Stimulated activated CD8-positive, alpha-beta memory T cell treated with anti-CD3 and anti-CD28 coated beads, Interleukin-12 subunit alpha, Interleukin-12 subunit beta, amount 100 ng/mL, for 24 hours (primary cell): Measurements from ENCODE around the gene RFTN1.
"Not testable (repeated sequence)": the region's sequence is repeated elsewhere in the genome, so short reads cannot be mapped to it uniquely, and the experiment has no call there.

ENCODE experiments used
- DNase-seq: peaks from one replicate; pipeline ENCODE4 v3.0.0-alpha.2; 2020; ENCODE audit errors: extremely low read depth

RFTN1 gene

DNA sequence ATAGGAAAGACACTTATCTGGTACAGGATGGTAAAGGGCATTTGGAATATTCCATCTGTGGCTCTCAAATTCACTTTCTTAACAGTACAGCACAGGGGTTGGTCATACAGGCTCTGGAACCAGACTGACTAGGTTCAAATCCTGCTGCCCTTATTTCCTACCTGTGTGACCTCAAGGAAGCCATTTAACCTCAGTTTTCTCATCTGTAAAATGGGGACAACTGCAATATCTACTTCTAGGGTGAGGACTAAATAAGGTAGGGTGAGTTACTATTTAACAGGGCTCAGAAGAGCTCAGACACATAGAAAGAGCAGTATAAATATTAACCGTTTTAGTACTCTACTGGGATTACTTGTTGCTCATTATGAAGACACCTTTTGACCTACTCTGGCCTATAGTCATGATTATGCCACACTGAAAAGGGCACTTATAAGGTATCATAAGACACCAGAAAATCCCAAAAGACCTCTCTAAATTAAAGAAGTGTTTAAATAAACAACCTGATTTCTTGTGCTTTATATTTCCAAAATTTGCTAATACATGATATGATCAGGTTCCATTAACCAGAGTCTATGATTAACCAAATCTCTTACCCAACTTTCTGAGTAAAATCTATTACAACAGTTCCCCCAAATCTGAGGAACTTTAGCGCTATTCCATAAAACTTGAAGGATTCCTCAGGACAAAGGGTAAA lies 6.5 kb downstream of the RFTN1 start:
- DNase-seq: no peak

- DNase-seq: no peak
Observed at GRCh38 chr3:16506451-16506850, 7.0 kb downstream of the RFTN1 start.

GRCh38 chr3:16504692-16505091 lies 8.8 kb downstream of the RFTN1 start:
- DNase-seq: no peak

DNA sequence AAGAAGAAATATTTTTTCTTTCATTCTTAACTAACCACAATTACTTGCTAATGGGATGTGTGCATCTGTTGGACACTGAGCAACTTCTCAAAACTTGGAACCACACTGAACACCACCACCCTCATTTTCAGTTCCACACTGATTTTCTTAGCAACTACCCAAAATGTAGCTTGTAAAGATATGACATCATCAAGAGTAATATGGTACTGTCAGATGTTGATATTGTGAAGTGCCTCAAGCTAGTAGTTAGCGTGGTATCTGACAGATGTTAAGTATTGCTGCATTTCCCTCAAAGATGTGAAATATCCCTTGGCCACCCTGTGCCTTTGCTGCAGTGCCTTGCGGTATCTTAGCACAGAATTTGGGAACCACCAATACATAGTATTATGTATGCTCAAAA lies 9.3 kb downstream of the RFTN1 start:
- no peak for DNase-seq

GRCh38 chr3:16503191-16503776 lies 10.2 kb downstream of the RFTN1 start:
- no peak for DNase-seq

DNA sequence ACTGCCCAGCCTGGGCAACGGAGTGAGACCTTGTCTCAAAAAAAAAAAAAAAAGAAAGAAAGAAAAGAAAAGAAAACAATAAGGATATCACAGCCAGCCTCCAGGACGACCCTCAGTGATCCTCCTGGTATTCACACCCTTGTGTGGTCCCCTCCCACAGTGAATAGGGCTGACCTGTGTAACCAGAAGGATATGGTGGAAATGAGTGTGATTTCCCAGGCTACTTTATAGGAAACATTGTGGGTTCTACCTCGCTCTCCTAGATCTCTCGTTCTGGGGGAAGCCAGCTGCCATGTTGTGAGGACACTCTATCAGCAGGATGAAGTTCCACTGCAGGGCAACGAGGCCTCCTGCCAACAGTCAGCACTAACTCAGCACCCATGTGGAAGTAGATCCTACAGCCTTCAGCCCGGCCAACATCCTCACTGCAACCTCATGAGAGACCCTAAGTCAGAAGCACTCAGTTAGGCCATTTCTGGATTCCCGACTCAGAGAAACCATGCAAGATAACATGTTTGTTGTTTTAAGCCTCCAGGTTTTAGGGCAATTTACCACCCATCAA lies 11.1 kb downstream of the RFTN1 start:
- no peak for DNase-seq

DNA sequence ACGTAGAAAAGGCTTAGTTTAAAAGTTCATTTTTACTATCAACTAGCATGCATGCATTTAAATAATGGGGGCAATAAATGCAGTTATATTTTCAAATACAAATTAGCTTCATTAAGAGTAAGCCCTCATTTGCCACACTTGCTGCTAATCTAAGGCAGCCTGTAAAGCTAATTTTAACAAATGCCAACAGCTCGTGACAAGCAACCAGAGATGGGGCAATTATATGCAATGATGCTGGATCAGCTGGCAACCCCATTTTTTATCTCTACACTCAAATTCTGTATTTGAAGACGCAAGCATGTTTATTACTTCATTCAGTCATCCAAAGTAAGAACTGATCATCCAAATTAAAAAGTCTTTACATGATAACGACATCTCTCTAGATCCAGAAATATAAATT lies 12.1 kb downstream of the RFTN1 start:
- DNase-seq: no peak

- DNase-seq: no peak
Observed at GRCh38 chr3:16500911-16501310, 12.6 kb downstream of the RFTN1 start.

GRCh38 chr3:16500093-16500492 lies 13.4 kb downstream of the RFTN1 start:
- DNase-seq: no peak

DNA sequence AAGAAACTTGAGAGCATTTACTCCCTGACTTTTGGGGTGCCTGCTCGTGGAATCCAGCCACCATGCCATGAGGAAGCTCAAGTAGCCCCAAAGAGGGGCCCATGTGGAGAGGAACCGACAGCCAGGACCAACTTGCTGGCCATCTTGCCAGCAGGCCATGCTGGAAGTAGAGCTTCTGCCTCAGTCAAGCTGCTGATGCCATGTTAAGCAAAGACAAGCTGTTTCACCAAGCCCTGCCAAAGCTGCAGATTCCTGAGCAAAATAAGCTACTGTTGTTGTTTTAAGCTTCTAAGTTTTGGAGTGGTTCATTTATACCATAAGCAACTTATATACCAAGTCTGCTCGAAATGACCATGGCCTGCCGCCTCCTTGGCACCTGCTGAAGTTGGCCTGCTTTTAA lies 14.1 kb downstream of the RFTN1 start:
- DNase-seq: no peak

GRCh38 chr3:16498130-16498890 lies 15.2 kb downstream of the RFTN1 start:
- no peak for DNase-seq

DNA sequence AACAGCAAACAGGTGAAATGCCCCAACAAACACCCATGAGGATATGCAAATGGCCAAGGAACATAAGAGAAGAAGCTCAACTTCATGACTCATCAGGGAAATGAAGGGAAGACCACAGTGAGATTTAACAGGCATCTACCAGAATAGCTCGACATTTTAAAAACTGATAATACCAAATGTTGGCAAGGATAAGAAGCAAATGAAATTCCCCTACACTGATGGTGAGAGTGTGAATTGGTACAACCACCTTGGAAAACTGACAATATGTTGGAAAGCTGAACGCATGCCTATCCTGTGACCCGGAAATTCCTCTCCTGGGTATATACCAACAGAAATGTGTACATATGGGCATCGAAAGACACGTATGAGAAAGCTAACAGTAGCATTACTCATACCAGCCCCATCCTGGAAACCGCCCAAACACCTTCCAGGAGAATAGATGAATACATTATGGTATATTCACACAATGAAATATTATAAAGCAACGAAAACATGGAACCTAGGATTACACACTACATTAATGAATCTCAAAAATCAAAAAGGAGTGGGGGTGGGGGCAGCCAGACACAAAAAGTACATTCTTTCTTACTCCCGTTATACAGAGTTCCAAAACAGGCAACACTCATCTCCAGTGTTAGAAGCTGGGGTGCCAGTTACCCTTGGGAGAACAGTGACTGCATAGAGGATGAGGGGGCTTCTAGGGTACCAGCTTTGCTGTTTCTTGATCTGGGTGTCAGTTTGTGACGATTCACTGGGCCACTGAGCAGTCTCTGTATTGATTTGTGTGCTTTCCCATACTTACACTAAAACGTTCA lies 16.9 kb downstream of the RFTN1 start:
- no peak for DNase-seq

DNA sequence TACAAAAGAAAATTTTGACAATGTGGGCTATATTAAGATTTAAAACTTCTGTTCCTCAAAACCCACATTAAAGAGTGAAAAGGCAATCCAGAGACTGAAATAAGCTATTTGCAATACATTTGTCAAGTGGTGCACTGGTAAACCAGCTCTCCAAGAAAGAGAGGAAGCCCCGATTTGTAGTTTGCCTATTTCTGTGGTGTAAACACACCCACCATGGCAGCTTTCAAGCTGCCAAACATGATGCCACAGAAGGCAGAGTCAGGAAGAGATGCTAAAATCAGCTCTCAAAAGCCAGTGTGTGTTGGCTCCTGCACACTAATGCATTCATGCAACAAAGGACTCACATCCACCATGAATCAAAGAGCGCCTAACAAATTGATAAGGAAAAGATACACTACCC lies 17.5 kb downstream of the RFTN1 start:
- no peak for DNase-seq

GRCh38 chr3:16494814-16495431 lies 18.6 kb downstream of the RFTN1 start:
- DNase-seq: no peak

GRCh38 chr3:16494094-16494493 lies 19.4 kb downstream of the RFTN1 start:
- no peak for DNase-seq

- no peak for DNase-seq
Observed at GRCh38 chr3:16490062-16490619, 23.4 kb downstream of the RFTN1 start.

DNA sequence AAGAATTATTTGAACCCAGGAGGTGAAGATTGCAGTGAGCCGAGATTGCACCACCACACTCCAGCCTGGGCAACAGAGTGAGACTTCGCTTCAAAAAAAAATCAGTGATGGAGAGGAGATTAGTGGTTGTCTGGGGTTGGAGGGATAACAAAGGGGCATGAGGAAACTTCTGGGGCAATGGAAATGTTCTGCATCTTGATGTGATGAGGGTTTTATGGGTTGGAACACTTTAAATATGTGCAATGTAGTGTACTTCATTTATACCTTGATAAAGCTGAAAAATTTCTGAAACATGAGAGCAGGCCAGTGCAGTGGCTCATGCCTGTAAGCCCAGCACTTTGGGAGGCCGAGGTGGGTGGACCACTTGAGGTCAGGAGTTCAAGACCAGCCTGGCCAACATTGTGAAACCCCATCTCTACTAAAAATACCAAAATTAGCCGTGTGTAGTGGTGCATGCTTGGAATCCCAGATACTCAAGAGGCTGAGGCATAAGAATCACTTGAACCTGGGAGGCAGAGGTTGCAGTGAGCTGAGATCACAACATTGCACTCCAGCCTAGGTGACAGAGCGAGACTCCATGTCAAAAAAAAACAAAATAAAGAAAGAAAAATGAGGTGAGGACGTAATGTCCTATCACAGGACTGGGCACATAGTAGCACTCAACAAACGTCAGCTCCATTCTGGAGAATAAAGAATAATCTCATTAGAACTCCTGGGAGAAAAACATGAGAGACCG lies 24.0 kb downstream of the RFTN1 start:
- DNase-seq: not testable (repeated sequence)

- no peak for DNase-seq
Observed at GRCh38 chr3:16488637-16489036, 24.9 kb downstream of the RFTN1 start.

GRCh38 chr3:16487511-16488175 lies 25.9 kb downstream of the RFTN1 start:
- no peak for DNase-seq

- no peak for DNase-seq
Observed at GRCh38 chr3:16486951-16487480, 26.5 kb downstream of the RFTN1 start.
